Dermis blood vessel endothelial cell (primary cell): ENCODE measurements around the gene C3. TPM values are rescaled to one million over a fixed set of nuclear protein-coding genes. Genes with fewer than 3 reads are reported as not detected.
"Not testable (repeated sequence)": the region's sequence is repeated elsewhere in the genome, so short reads cannot be mapped to it uniquely, and the experiment has no call there.

Source experiments
- DNase-seq: peaks from one replicate; pipeline ENCODE4 v3.0.0; 2010
- total RNA-seq: library from RNA; depleted of rRNA; stranded (reverse); fragments of >200 nt; gene quantifications from 2 replicates; pipeline ENCODE4 v1.2.3, GENCODE V29; 2014

The C3 gene
- total RNA-seq, 1 donor from 2014 or later: 33.5 TPM

GRCh38 chr19:6686628-6686975 lies 33.8 kb downstream of the C3 start:
- no peak for DNase-seq

GRCh38 chr19:6685962-6686627 lies 34.4 kb downstream of the C3 start:
- no peak for DNase-seq

- no peak for DNase-seq
Measured at GRCh38 chr19:6685482-6685881, 35.0 kb downstream of the C3 start.

- no peak for DNase-seq
Measured at GRCh38 chr19:6683971-6684370, 36.5 kb downstream of the C3 start.

GRCh38 chr19:6682607-6683128 lies 37.8 kb downstream of the C3 start:
- DNase-seq: no peak

- no peak for DNase-seq
Measured at GRCh38 chr19:6680141-6680540, 40.3 kb downstream of the C3 start.

GRCh38 chr19:6679139-6679538 lies 41.3 kb downstream of the C3 start:
- no peak for DNase-seq

GRCh38 chr19:6678690-6679109 lies 41.8 kb downstream of the C3 start:
- DNase-seq: no peak

- DNase-seq: peak; percentile 45
Measured at GRCh38 chr19:6677883-6678689, 42.4 kb downstream of the C3 start.

GRCh38 chr19:6677495-6677882 lies 43.0 kb downstream of the C3 start:
- DNase-seq: no peak

- no peak for DNase-seq
Measured at GRCh38 chr19:6676288-6676687, 44.2 kb downstream of the C3 start.

- peak; percentile 70 for DNase-seq
Measured at GRCh38 chr19:6674868-6675305, 45.6 kb downstream of the C3 start.

GRCh38 chr19:6674408-6674807 lies 46.0 kb downstream of the C3 start:
- DNase-seq: not testable (repeated sequence)

- no peak for DNase-seq
Measured at GRCh38 chr19:6672693-6673290, 47.7 kb downstream of the C3 start.

GRCh38 chr19:6671960-6672359 lies 48.5 kb downstream of the C3 start:
- DNase-seq: no peak

GRCh38 chr19:6668691-6669090 lies 51.8 kb downstream of the C3 start:
- DNase-seq: no peak

GRCh38 chr19:6667114-6667627 lies 53.3 kb downstream of the C3 start:
- no peak for DNase-seq

- DNase-seq: no peak
Measured at GRCh38 chr19:6664916-6665315, 55.5 kb downstream of the C3 start.

- no peak for DNase-seq
Measured at GRCh38 chr19:6663236-6664201, 56.9 kb downstream of the C3 start.

- no peak for DNase-seq
Measured at GRCh38 chr19:6662702-6663101, 57.7 kb downstream of the C3 start.

- not testable (repeated sequence) for DNase-seq
Measured at GRCh38 chr19:6661509-6662244, 58.8 kb downstream of the C3 start.
